ENCODE measurements around the gene IL4I1.
"Not testable (repeated sequence)": the region's sequence is repeated elsewhere in the genome, so short reads cannot be mapped to it uniquely, and the experiment has no call there.

Gene IL4I1

GRCh38 chr19:49927526-49928264, 31.0 kb upstream of the IL4I1 start:
- Histone ChIP-seq H4K91ac (ENCODE audit: low read depth, low read length, poor library complexity) (no peak overlapping the region), H2BK5ac (ENCODE audit: low read length) (no peak overlapping the region), H3K79me1 (ENCODE audit: low read depth, low read length) (peaks cover 21% of the 10 kb centered on the region), H3K4me1 (ENCODE audit: control insufficient read depth in 2 of 2, insufficient read depth in 1 of 2, low read depth in 1 of 2, low read length in 2 of 2) (peaks cover 7 to 11% of the 10 kb centered on the region in 2 donors), H2BK12ac (ENCODE audit: low read length) (no peak overlapping the region), H3K18ac (ENCODE audit: low read length) (no peak overlapping the region), H4K8ac (ENCODE audit: low read depth, low read length) (no peak overlapping the region), H2BK15ac (ENCODE audit: low read length) (no peak overlapping the region), H3K9ac (ENCODE audit: low read depth, low read length, poor library complexity) (peak overlapping the region; percentile 4), H3K4me3 (ENCODE audit: low read length in 2 of 2) (peak overlapping the region; percentile 3 to 97), H3K4ac (ENCODE audit: low read length) (no peak overlapping the region), H3K9me3 (replicated peaks in 1 of 2; ENCODE audit: control insufficient read depth in 2 of 2, insufficient read depth in 1 of 2, low read depth in 1 of 2, low read length in 2 of 2) (no peaks in the 10 kb centered on the region), H2AFZ (ENCODE audit: low read length) (no peak overlapping the region), H3K4me2 (ENCODE audit: insufficient read depth, low read length, poor library complexity, severe bottlenecking) (peak overlapping the region; percentile 80), H3K27ac (replicated peaks; ENCODE audit: low read length) (no peak overlapping the region), H3K27me3 (ENCODE audit: control insufficient read depth in 3 of 3, insufficient read depth in 3 of 3, low read depth in 1 of 3, low read length in 3 of 3) (no peaks in the 10 kb centered on the region), H3K36me3 (replicated peaks in 1 of 2; ENCODE audit: control insufficient read depth in 2 of 2, insufficient read depth in 2 of 2, low read length in 2 of 2) (peaks cover 35 to 66% of the 10 kb centered on the region in 2 donors), H3K23ac (ENCODE audit: low read depth, low read length, poor library complexity) (no peak overlapping the region), H2AK5ac (ENCODE audit: low read depth, low read length) (no peak overlapping the region), H3K14ac (ENCODE audit: low read length) (no peak overlapping the region), H2BK120ac (ENCODE audit: low read depth, low read length) (no peak overlapping the region)
- DNase-seq (ENCODE audit: low spot score): no peak
- WGBS, 2 donors (ENCODE audit: extremely low coverage in 2 of 2, insufficient read length in 2 of 2, insufficient replicate concordance in 1 of 2): no CpG with 5 or more reads among the region's 14 CpGs

GRCh38 chr19:49926515-49926914, 29.8 kb upstream of the IL4I1 start:
- H3K18ac ChIP-seq (ENCODE audit: low read length): no peak overlapping the region
- H3K27ac ChIP-seq (replicated peaks; ENCODE audit: low read length): no peak overlapping the region
- H3K4me1 ChIP-seq (ENCODE audit: control insufficient read depth in 2 of 2, insufficient read depth in 1 of 2, low read depth in 1 of 2, low read length in 2 of 2): peaks cover 7 to 16% of the 10 kb centered on the region in 2 donors
- H3K4me2 ChIP-seq (ENCODE audit: insufficient read depth, low read length, poor library complexity, severe bottlenecking): no peak overlapping the region
- H3K4ac ChIP-seq (ENCODE audit: low read length): no peak overlapping the region
- H2BK15ac ChIP-seq (ENCODE audit: low read length): no peak overlapping the region
- H2AK5ac ChIP-seq (ENCODE audit: low read depth, low read length): no peak overlapping the region
- H3K27me3 ChIP-seq (ENCODE audit: control insufficient read depth in 3 of 3, insufficient read depth in 3 of 3, low read depth in 1 of 3, low read length in 3 of 3): no peaks in the 10 kb centered on the region
- no peaks in the 10 kb centered on the region for H3K9me3 ChIP-seq (replicated peaks in 1 of 2; ENCODE audit: control insufficient read depth in 2 of 2, insufficient read depth in 1 of 2, low read depth in 1 of 2, low read length in 2 of 2)
- no peak overlapping the region for H3K14ac ChIP-seq (ENCODE audit: low read length)
- H4K91ac ChIP-seq (ENCODE audit: low read depth, low read length, poor library complexity): no peak overlapping the region
- H4K8ac ChIP-seq (ENCODE audit: low read depth, low read length): no peak overlapping the region
- H2BK5ac ChIP-seq (ENCODE audit: low read length): no peak overlapping the region
- H2BK120ac ChIP-seq (ENCODE audit: low read depth, low read length): no peak overlapping the region
- H2AFZ ChIP-seq (ENCODE audit: low read length): no peak overlapping the region
- WGBS, 2 donors (ENCODE audit: extremely low coverage in 2 of 2, insufficient read length in 2 of 2, insufficient replicate concordance in 1 of 2): no CpG with 5 or more reads among the region's 10 CpGs
- H3K79me1 ChIP-seq (ENCODE audit: low read depth, low read length): peaks cover 28% of the 10 kb centered on the region
- no peak overlapping the region for H3K4me3 ChIP-seq (ENCODE audit: low read length in 2 of 2)
- no peak overlapping the region for H3K23ac ChIP-seq (ENCODE audit: low read depth, low read length, poor library complexity)
- H3K9ac ChIP-seq (ENCODE audit: low read depth, low read length, poor library complexity): no peak overlapping the region
- no peak overlapping the region for H2BK12ac ChIP-seq (ENCODE audit: low read length)
- H3K36me3 ChIP-seq (replicated peaks in 1 of 2; ENCODE audit: control insufficient read depth in 2 of 2, insufficient read depth in 2 of 2, low read length in 2 of 2): peaks cover 41 to 70% of the 10 kb centered on the region in 2 donors
- DNase-seq (ENCODE audit: low spot score): no peak

GRCh38 chr19:49925486-49925885, 28.8 kb upstream of the IL4I1 start:
- H3K9ac ChIP-seq (ENCODE audit: low read depth, low read length, poor library complexity): no peak overlapping the region
- no peaks in the 10 kb centered on the region for H3K9me3 ChIP-seq (replicated peaks in 1 of 2; ENCODE audit: control insufficient read depth in 2 of 2, insufficient read depth in 1 of 2, low read depth in 1 of 2, low read length in 2 of 2)
- no peak overlapping the region for H3K4me3 ChIP-seq (ENCODE audit: low read length in 2 of 2)
- H3K79me1 ChIP-seq (ENCODE audit: low read depth, low read length): peaks cover 33% of the 10 kb centered on the region
- no peak overlapping the region for H2AFZ ChIP-seq (ENCODE audit: low read length)
- H3K27ac ChIP-seq (replicated peaks; ENCODE audit: low read length): no peak overlapping the region
- H3K4ac ChIP-seq (ENCODE audit: low read length): no peak overlapping the region
- no peak overlapping the region for H2BK5ac ChIP-seq (ENCODE audit: low read length)
- no peak for DNase-seq (ENCODE audit: low spot score)
- H3K4me2 ChIP-seq (ENCODE audit: insufficient read depth, low read length, poor library complexity, severe bottlenecking): no peak overlapping the region
- H2BK12ac ChIP-seq (ENCODE audit: low read length): no peak overlapping the region
- no peak overlapping the region for H2BK15ac ChIP-seq (ENCODE audit: low read length)
- H3K18ac ChIP-seq (ENCODE audit: low read length): no peak overlapping the region
- H3K23ac ChIP-seq (ENCODE audit: low read depth, low read length, poor library complexity): no peak overlapping the region
- no peak overlapping the region for H4K91ac ChIP-seq (ENCODE audit: low read depth, low read length, poor library complexity)
- no CpG with 5 or more reads among the region's 5 CpGs for WGBS, 2 donors (ENCODE audit: extremely low coverage in 2 of 2, insufficient read length in 2 of 2, insufficient replicate concordance in 1 of 2)
- H3K4me1 ChIP-seq (ENCODE audit: control insufficient read depth in 2 of 2, insufficient read depth in 1 of 2, low read depth in 1 of 2, low read length in 2 of 2): peaks cover 7 to 18% of the 10 kb centered on the region in 2 donors
- H2AK5ac ChIP-seq (ENCODE audit: low read depth, low read length): no peak overlapping the region
- H3K36me3 ChIP-seq (replicated peaks in 1 of 2; ENCODE audit: control insufficient read depth in 2 of 2, insufficient read depth in 2 of 2, low read length in 2 of 2): peaks cover 43 to 74% of the 10 kb centered on the region in 2 donors
- no peak overlapping the region for H3K14ac ChIP-seq (ENCODE audit: low read length)
- no peak overlapping the region for H4K8ac ChIP-seq (ENCODE audit: low read depth, low read length)
- no peak overlapping the region for H2BK120ac ChIP-seq (ENCODE audit: low read depth, low read length)
- no peaks in the 10 kb centered on the region for H3K27me3 ChIP-seq (ENCODE audit: control insufficient read depth in 3 of 3, insufficient read depth in 3 of 3, low read depth in 1 of 3, low read length in 3 of 3)

GRCh38 chr19:49924881-49925210, 28.2 kb upstream of the IL4I1 start:
- not testable (repeated sequence) for H4K8ac ChIP-seq (ENCODE audit: low read depth, low read length); DNase-seq (ENCODE audit: low spot score); H2BK12ac ChIP-seq (ENCODE audit: low read length); H3K23ac ChIP-seq (ENCODE audit: low read depth, low read length, poor library complexity); H2BK120ac ChIP-seq (ENCODE audit: low read depth, low read length); H3K4me3 ChIP-seq (ENCODE audit: low read length in 2 of 2); H2AFZ ChIP-seq (ENCODE audit: low read length); H4K91ac ChIP-seq (ENCODE audit: low read depth, low read length, poor library complexity); H3K4ac ChIP-seq (ENCODE audit: low read length); H3K4me2 ChIP-seq (ENCODE audit: insufficient read depth, low read length, poor library complexity, severe bottlenecking); H3K27me3 ChIP-seq (ENCODE audit: control insufficient read depth in 3 of 3, insufficient read depth in 3 of 3, low read depth in 1 of 3, low read length in 3 of 3); H3K27ac ChIP-seq (replicated peaks; ENCODE audit: low read length); H2BK15ac ChIP-seq (ENCODE audit: low read length); H3K14ac ChIP-seq (ENCODE audit: low read length); H2AK5ac ChIP-seq (ENCODE audit: low read depth, low read length); H3K9me3 ChIP-seq (replicated peaks in 1 of 2; ENCODE audit: control insufficient read depth in 2 of 2, insufficient read depth in 1 of 2, low read depth in 1 of 2, low read length in 2 of 2); H3K18ac ChIP-seq (ENCODE audit: low read length); H2BK5ac ChIP-seq (ENCODE audit: low read length)
- Histone ChIP-seq H3K79me1 (ENCODE audit: low read depth, low read length) (peaks cover 34% of the 10 kb centered on the region), H3K9ac (ENCODE audit: low read depth, low read length, poor library complexity) (peak overlapping the region; percentile 74), H3K4me1 (ENCODE audit: control insufficient read depth in 2 of 2, insufficient read depth in 1 of 2, low read depth in 1 of 2, low read length in 2 of 2) (peaks cover 7 to 16% of the 10 kb centered on the region in 2 donors), H3K36me3 (replicated peaks in 1 of 2; ENCODE audit: control insufficient read depth in 2 of 2, insufficient read depth in 2 of 2, low read length in 2 of 2) (peaks cover 43 to 78% of the 10 kb centered on the region in 2 donors)
- WGBS, 2 donors (ENCODE audit: extremely low coverage in 2 of 2, insufficient read length in 2 of 2, insufficient replicate concordance in 1 of 2): no CpG with 5 or more reads among the region's 13 CpGs
